Stimulated activated CD8-positive, alpha-beta memory T cell treated with anti-CD3 and anti-CD28 coated beads, Interleukin-7, amount 100 ng/mL, for 48 hours (primary cell): Measurements from ENCODE around the gene GALNT15.

Experiments used
- DNase-seq, 2 donors: peaks; one replicate each; pipeline ENCODE4 v3.0.0-alpha.2; 2020; ENCODE audit warnings: low read depth in 1 of 2; ENCODE audit errors: extremely low read depth in 1 of 2

The GALNT15 gene

GRCh38 chr3:16222547-16222946, 48.1 kb downstream of the GALNT15 start:
- no peak for DNase-seq

- no peak for DNase-seq
Observed at GRCh38 chr3:16224325-16224724, 49.8 kb downstream of the GALNT15 start.

- DNase-seq: no peak
Observed at GRCh38 chr3:16227566-16227965, 53.1 kb downstream of the GALNT15 start.

GRCh38 chr3:16229681-16230080, 55.2 kb downstream of the GALNT15 start:
- DNase-seq: no peak

DNA sequence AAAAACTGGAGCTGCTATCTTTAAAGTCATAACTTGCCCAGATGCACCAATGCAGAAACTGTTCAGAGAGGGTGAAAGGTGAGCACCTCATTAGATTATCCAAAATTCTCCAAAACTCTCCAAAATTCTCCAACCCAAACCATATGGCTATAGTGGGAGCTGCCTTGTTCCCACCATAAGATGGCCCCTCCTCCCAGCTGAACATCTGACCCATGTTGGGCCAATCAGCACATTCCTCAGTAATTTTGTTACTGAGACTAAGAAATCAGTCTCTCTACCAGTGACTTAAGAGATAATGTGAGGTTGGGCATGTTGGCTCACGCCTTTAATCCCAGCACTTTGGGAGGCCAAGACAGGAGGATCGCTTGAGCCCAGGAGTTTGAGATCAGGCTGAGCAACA, 57.5 kb downstream of the GALNT15 start:
- DNase-seq: no peak

DNA sequence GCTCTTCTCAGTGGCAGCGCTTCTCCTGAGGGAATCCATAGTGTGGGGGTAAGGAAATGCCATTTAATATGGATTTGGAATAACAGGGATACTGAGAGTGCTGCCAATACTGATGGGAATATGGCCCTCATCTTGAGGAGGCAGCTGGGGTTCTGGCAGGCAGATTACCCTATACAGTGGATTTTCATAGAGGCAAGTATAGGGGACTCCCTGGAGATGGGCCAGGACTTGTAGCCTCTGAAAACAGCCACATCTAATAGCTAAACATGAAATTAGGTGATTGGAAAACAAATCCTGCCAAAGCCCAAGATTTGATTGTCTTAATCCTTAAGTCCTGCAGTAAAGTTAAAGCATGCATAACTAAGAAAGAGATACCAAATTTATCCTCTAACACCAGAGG, 59.3 kb downstream of the GALNT15 start:
- no peak for DNase-seq

DNA sequence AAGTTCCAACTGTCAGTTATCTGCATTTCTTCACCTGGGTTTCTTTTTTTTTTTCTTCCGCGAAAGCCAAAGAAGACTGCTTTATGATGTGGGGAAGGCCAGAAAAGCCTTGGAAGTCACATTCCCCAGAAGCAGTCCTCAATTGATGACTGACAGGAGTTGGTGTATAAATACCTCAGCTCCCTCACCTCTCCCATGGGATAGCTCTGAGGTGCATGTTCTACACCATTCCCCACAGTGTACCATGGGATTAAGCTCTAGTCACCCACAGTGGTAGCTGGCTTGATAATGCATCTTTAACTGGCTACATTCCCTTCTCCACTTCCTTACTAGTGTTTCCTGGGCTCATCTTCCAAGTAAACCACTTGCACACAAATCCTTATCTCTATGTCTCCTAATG, 59.8 kb downstream of the GALNT15 start:
- no peak for DNase-seq

- no peak for DNase-seq
Observed at GRCh38 chr3:16236030-16236639, 61.7 kb downstream of the GALNT15 start.

DNA sequence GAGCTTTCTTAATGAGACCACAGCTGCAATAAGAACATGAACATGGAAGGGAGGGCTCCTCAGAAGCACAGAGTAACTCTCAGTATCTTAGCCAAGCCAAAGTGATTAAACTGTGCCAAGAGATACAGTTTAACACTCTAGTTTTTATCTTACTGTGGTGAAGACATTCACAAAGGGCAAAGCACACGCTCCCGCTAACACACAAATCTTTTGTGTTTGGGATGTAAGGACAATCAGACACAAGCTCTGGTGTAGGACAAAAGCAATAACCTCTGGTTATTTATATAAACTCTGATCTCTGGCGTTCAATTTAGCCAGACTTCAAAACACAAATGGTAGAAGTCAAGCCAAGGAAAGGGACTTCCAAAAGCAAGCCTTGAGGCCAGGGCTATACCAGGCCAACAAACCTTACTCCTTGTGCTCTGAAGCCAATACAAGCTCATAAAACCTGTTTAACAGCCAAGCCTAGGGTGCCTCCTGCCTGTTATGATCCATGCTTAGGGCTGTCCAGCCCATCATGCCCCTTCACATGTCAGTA, 62.4 kb downstream of the GALNT15 start:
- no peak for DNase-seq

GRCh38 chr3:16239086-16239770, 64.7 kb downstream of the GALNT15 start:
- DNase-seq: no peak

GRCh38 chr3:16239780-16240179, 65.3 kb downstream of the GALNT15 start:
- no peak for DNase-seq

DNA sequence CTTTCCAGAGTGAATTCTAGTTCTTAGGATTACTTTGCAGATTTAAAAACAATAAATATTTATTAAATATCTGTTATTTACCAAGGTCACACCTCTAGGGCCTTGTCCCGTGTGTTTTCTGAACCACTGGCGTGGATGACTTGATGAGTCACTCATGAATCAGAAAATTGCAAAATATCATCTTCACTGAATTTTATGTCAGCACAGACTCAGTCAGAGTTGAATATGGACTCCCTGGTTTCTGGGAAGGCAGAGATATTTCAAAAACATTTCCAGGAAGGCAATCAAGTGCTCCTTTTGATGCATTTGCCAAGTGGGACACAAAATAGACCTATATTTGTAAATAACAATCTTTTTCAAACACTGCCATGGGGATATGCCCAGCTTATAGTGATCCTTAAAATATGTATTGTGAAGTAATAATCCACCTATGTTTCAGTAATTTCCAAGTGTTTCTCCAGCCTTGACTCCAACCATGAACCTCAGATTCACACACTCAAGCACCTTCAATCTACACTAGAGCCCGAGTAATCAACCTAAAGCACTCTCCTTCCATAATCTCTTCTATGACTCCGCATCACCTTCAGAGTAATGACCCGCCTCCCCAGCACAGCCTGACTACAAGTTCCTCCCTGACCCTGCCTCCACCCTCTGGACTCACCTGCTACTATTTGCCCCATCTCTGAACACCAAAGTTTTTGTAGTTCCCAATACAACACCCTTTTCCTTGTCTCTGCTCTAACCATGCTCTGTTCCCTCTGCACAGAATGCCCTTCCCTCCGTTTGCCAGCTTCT, 65.9 kb downstream of the GALNT15 start:
- DNase-seq: no peak

GRCh38 chr3:16241225-16241624, 66.7 kb downstream of the GALNT15 start:
- no peak for DNase-seq

DNA sequence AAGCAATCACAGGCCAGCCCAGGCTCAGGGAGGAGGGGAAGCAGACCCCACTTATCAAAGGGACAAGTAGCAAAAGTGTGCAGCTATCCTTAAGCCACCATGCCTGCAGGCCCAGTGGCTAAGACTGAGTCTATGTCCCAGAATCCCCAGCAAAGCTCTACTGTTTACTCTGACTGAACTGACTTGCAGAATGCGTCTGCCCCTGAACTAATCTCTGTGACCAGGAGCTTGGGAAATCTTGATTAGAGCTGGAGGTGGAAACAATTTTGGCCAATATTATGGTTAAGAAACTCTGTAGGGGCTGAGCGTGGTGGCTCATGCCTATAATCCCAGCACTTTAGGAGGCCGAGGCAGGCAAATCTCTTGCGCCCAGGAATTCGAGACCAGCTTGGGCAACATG, 67.7 kb downstream of the GALNT15 start:
- no peak for DNase-seq

- no peak for DNase-seq
Observed at GRCh38 chr3:16243706-16244490, 69.4 kb downstream of the GALNT15 start.

DNA sequence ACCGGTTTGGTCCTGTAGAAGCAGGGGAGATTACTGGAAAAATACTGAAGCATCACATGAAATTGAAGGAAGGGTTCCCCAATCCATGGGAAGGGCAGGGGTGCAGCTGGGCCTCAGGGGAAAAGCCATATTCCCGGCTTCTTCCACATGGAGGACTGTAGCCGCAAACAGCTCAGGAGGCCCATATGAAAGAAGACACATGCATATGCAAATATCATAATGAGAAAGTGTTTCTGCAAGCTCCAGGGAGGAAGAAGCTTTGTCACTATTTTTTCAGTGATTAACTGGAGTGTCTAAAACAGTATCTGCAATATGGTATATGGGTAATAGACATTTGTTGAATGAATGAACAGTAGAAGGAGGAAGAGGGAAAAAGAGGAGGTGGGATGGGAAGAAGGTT, 71.1 kb downstream of the GALNT15 start:
- no peak for DNase-seq

DNA sequence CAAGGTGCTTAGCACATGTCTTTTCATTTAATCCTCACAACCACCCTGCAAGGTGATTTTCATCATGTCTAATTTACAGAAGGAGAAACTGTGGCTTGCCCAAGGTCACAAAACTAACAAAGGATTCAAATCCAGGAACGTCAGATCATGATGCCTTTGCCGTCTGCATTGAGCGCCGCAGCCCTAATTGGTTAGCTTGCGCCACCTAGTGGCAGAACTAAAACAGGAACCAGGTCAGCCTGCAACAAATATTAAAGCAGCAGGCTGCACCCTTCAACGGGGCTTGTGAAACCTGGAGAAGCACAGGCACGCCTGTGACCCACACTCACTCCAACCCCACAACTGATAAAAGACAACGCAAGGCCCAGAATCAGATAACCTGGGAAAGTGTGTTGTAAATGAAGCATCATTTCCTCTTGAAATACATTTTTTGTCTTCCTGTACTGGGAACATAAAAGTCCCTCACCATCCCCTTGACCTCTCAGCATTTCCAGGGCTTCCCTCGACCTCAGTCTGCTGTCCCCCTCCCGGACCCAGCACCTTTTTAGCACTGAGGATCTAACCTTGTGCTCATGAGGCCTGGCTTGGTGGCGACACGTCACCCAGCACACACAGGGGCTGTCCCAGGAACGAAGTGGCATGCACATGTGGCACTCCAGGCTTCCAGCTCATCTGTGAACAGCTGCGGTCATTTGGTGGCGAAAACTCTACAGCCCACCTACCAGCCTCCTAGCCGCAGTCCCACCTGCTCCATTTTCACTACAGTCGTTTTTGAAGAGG, 73.0 kb downstream of the GALNT15 start:
- peak; percentile 39 to 61 for DNase-seq

DNA sequence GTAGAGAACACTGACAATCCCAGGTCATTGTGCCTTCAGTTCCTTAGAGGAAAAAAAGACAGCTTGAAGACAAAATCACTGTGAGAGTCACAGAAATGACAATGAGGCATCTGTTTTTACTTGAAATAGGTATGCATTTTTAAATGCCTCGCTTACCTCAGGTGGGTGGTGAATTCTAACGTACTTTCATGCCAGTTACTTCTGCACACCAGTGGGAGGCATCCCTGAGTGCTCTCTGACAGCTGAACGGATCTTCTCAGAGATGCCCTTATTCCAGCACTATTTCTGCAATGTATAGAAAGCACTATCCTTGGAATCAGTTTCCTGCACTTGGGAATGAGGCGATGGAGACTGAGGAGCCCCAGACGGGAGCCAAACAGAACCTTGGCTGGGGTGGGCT, 74.1 kb downstream of the GALNT15 start:
- no peak for DNase-seq

DNA sequence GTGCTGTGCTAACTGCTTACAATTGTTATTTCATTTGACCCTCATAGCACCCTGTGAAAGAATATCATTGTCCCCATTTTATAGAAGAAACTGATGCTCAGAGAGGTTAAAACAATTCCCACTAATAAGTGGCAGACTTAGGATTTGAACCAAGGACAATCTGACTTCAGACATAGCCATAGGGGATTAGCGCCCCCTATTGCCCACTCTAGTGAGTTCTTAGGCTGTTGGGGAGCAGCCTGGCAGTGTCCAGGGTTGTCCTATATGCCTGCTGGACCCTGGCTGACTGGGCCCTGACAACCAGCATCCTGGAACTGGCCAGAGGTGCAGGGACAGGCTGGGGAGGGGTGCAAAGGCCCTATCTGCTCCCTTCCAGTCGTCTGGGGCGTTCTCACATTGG, 74.9 kb downstream of the GALNT15 start:
- no peak for DNase-seq

DNA sequence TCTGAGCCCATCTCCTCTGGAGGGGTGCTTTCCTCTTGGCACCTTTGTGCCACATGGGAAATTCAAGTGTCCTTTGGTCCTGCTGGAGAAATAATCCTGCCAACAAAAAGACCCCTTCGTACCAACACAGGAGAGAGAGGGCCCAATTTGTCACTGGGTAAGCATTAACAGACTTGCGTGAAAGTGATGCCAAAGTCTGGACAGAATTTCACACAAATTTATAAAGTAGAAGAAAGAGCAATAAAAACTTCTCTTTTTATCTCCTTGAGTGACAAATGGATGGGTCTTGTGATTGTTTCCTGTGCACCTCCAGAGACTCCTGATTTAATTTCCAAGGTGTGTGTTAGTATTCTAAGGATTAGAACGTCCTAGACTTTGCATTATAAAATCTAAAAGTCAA, 75.4 kb downstream of the GALNT15 start:
- DNase-seq: no peak
